NCI-H1105 treated with DMSO at 0.1 percent for 48 hours (cell line): ENCODE results near the gene SPATC1L.
"Not testable (repeated sequence)": the region's sequence is repeated elsewhere in the genome, so short reads cannot be mapped to it uniquely, and the experiment has no call there.

Experiments
- DNase-seq: peaks from one replicate; lab custom pipeline; 2025; lab: John Stamatoyannopoulos, UW

The SPATC1L gene

GRCh38 chr21:46200877-46201803 lies 16.9 kb upstream of the SPATC1L start:
- not testable (repeated sequence) for DNase-seq

- no peak for DNase-seq
Observed at GRCh38 chr21:46199436-46200373, 15.4 kb upstream of the SPATC1L start.

DNA sequence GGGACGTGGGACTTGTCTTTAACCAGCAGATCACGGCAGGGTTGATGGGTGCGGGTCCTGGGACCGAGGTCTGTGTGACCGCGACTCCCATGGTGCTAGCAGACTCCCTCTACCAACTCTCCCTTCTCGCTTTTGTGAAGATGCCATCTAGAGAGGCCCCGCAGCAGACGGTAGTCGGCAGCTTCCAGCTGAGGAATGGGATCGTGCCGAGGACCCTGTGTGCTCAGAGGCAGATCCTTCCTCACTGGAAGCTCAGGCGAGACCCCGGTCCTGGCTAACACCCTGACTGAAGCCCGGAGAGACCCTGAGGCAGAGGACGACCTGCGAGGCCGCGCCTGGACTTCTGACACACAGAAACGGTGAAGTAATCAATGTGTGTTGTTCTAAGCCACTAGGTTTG lies 12.5 kb upstream of the SPATC1L start:
- DNase-seq: no peak

- DNase-seq: no peak
Observed at GRCh38 chr21:46195595-46196195, 11.4 kb upstream of the SPATC1L start.

GRCh38 chr21:46194374-46195334 lies 10.4 kb upstream of the SPATC1L start:
- DNase-seq: no peak

GRCh38 chr21:46193829-46194373 lies 9.6 kb upstream of the SPATC1L start:
- no peak for DNase-seq

DNA sequence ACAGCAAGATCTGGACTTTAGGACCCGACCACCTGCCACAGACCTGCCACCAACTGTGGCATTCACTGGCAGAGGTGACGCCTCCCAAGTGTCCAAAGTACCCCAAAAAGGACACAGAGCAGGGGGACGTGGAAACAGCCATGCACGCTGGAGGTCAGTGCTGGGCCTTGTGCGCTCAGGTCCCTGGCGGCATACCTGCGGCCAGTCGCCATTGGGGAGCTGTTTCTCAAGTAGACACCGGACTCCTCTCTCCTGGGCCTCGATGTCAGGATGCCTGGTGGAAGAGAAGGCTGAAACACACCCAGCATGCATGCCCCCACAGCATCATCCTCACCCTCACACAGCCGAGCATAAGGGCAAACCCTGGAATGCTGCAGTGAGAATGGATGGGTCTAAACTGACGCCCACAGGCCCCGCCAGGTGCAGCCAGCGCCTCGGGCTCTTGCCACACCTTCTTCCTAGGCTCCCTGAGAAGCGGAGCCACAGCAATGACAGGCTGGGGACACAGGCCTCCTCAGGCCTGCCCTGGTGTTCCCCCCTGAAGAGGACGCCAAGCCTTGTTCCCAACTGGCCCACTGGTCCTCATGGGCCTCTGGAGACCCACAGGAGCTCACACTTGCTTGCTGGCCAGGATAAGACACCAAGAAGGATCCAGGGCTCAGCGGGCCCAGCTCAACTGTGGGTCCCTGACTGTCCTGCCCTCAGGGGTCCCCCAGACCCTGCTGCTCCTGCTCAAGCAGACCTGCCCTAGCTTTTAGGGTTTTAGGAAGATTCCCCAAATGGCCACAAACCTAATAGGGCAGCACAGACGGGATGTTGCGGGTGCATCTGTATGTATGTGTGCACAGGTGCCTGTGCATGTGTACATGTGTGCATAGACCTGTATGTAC lies 7.7 kb upstream of the SPATC1L start:
- DNase-seq: no peak

DNA sequence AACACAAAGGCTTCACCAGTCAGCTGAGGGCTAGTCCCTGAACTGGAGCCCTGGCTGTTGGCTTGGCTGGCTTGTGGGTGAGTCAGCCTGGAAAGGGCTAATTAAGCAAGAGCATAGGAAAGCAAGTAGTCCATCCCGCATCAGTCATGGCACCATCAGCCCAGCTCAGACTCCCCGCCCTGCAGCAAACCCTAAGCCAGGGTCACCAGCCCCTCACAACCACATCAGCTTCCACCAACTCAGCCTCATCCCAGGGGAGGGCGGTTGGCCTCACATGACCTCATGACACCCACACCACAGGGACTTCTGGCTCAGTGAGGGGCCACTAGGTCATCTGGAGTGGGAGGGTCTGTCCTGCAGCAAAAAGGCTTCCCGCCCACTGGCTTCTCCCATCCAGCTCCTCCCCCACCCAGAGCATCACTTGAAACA lies 7.0 kb upstream of the SPATC1L start:
- no peak for DNase-seq

GRCh38 chr21:46190491-46191131 lies 6.4 kb upstream of the SPATC1L start:
- no peak for DNase-seq

- no peak for DNase-seq
Observed at GRCh38 chr21:46189959-46190490, 5.8 kb upstream of the SPATC1L start.

DNA sequence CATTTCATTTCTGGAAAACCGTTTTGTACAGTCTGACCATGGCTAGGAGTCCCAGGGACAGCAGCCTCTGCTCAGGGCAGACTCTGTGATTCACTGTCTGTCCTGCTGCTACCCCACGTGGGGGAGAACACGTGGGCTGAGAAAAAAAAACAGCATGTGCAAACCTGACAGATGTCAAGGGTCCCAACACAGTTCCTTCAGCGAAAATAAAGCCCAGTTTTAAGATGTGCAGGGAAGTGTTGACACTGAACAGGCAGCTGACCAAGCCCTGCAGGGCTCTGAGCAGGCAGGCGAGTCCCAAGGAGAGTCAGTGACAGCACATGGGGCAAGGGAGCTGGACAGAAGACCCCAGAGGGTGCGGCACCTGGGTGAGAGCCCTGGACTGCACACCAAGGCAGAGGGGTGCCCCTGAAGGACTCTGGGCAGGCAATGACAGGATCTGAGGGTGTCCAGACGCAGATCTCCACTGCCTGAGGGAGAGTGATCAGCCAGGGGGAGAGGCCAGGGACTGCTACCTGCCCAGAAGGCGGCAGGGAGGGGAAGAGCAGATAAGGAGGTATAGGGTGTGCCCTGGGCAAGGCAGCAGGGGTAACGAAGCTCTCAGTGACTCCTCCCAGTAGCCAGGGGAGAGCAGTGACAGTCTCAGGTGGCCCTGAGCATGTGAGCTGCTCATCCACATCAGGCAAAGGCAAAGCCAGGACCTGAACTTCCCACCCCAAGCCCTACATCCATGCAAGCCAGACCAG lies 5.1 kb upstream of the SPATC1L start:
- no peak for DNase-seq

DNA sequence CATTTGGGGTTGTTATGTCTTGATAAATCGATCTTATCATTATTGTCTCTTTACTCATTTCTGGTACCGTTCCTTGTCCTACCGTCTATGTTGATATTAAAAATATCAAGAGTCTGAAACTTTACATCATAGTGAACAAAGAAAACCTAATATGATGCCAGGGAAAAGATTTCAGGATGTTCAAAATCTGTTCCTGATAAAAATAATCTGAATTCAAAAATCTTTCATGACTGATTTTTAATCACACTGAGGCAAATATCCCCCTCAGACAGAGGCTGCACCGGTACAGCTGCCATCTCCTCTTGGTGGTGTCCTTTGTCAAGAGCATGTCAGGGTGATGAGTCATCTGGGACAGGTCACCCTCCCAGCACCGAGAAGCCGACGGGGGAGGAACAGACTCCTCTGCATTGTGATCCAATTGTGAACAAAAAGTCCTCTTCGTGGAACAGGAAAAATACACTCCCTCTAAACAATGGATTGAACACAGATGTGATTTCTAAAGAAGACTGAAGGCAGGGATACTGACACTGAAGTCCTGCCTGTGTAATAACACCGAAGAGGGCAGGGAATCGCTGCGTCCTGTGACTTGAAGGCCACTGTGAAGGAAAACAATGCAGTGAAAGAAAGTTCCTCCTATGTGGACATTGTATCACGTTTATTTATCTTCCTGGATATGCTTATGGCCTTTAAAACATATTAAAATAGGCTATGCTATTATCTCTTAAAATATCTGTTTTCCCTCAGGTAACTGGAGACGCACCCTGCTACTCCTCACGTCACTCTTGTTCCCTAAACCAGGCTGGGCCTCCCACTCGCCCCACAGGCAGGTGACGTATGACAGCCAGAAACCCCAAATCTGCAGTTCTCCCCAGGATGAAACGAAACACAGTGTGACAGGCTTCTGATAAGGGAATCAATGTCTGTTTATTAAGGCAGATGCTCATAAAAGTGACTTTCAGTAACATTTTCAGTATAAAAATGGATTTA lies 4.3 kb upstream of the SPATC1L start:
- no peak for DNase-seq

GRCh38 chr21:46187814-46188213 lies 3.6 kb upstream of the SPATC1L start:
- DNase-seq: no peak

GRCh38 chr21:46187261-46187660 lies 3.0 kb upstream of the SPATC1L start:
- DNase-seq: no peak

- DNase-seq: no peak
Observed at GRCh38 chr21:46185716-46186115, 1.5 kb upstream of the SPATC1L start.

DNA sequence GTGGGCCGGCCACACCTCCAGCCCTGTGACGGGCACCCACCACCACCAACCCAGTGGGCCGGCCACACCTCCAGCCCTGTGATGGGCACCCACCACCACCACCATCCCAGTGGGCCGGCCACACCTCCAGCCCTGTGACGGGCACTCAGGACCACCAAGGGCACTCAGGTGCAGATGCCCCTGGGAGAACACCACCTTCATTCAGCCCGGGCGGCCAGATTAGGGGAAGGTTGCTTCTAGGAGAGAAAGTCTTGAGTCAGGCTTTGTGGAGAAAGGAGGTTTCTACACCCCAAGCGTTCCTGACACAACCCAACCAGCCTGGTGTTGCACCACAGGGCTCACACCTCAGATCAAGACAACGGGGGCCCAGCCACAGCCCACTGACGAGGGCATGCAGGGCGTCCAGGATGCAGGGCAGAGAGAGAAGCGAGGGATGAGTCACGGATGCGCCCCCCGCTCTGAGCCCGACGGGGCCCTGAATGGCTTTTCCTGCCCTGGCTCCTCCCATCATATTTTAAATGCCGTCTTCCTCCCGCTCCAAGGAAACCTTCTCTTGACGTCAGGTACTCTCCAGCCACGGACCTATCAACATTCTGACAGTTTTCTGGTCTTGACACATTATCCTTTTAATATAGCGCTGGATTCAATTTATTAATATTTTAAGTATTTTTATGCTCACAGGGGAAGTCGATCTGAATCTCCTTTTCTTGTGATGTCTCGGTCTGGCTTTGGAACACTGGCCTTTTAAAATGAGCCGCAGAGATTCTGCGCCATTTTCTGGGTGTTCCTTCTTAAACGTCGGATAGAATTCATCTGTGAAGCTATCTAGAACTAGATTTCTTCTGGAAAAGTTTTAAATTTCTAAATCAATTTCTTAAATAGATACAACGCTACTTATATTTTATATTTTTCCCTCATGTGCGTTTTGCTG lies 631 bp upstream of the SPATC1L start:
- peak; percentile 74 for DNase-seq
